GM18520 (cell line): ENCODE results near the gene NTSR2.

Experiments used
- ATAC-seq: cut with Tn5 transposase; IDR thresholded peaks from one replicate; pipeline ENCODE4 v1.9.1; 2021; ENCODE audit not compliant: unreplicated experiment

Gene NTSR2

DNA sequence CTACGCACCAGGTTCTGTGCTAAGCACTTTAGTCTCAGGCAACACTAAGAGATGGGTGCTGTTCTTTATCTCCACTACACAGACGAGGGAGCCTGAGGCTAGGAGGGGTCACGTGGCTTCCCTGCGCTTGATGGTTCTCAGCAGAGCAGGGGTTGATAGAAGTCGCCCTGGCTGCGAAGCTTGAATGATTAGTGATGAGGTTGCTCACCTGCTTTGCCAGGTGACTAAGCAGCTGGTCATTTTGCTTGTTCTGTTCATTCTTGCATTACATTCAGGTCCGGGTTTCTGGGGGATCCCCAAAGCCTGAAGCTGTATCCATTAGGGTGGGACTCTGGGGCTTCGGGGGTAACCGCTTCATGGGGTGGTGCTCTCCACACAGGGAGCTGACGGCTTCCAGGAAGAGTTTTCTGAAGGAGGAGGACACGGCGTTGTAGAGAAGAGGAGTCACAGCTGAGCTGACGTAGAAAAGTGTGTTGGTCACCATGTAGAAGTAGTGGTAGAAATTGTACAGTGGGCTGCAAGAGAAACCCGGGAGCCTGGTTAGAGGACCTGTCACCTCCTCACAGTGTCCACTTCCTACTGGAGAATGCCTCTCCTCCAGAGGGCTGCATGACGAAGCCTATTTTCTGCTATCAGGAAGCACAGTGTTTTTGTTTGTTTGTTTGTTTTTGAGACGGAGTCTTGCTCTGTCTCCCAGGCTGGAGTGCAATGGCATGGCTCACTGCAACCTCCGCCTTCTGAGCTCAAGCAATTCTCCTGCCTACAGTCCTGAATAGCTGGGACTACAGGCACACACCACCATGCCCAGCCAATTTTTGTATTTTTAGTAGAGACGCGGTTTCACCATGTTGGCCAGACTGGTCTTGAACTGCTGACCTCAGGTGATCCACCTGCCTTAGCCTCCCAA, 11.5 kb downstream of the NTSR2 start:
- no peak for ATAC-seq

DNA sequence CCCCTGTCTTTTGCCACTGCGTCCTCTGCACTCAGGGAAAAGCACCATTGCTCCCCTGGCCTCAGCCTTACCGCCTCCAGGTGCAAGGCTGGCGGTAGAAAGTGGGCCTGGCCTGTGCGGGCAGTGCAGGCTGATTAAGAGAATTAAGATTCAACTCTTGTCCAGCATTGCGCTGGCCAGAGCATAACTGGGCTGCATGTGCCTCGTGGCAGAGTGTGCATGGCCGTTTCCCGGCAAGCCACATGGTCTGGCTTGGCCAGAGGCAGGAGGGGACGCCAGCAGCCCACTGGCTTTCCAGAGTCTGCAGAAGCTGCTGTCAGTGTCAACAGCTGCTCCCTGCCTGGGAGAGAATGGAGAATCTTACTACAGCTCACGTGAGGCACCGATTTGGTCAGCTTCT, 12.3 kb downstream of the NTSR2 start:
- no peak for ATAC-seq

GRCh38 chr2:11657195-11657594, 12.8 kb downstream of the NTSR2 start:
- no peak for ATAC-seq

DNA sequence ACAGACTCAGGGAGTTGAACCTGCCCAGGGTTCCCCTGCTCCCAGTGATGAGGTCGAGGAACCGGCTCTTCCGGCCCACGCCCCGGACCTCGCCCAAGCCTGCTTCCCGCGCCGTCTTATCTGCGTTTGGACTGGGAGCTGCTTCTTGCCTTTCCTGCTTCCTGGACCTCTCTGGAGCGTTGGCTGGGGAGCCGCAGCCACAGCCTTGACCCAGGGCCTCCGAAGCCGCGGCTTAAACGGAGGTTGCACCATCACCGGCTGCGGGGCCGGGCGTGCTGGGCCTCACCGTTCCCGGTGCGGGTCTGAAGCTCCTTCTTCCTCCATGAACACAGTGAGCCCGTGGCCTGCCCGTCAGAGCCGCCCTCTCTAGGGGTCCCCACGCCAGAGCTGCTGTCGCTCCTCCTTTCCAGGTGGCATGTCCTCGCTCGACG, 13.3 kb downstream of the NTSR2 start:
- ATAC-seq, result no peak

DNA sequence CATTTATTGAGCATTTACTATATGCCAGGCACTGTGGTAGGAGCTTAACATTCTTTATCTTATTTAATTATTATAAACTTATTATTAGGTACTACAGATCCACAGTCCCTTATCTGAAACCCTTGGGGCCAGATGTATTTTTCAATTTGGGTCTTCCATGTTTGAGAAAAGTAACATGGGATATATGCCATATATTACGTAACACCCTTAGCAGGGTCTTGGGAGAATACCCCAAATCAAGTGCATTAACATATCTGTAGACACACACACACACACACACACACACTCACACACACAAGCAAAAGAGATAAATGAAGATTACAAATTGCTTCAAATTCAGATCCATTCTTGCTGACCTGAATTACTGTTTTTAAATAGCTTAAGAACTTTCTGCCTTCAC, 13.7 kb downstream of the NTSR2 start:
- ATAC-seq, result no peak

DNA sequence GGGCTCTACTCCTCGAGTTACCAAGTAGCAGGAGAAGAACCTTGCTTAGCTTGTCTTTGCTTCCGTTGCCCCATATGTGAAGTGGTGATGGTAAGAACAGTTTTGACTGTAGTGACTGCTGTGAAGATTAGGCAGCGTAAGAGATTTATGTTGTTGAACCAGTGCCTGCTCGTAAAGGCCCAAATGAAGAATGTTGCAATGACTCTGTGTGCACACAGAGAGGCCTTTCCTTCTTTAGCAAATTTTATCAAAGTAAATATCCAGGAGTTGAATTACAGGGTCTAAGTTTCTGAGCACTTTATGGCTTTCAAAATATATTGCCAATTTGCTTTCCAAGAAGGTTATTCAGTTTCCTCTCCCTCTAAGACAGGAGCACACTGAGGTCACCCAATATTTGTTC, 14.5 kb downstream of the NTSR2 start:
- ATAC-seq, result no peak

DNA sequence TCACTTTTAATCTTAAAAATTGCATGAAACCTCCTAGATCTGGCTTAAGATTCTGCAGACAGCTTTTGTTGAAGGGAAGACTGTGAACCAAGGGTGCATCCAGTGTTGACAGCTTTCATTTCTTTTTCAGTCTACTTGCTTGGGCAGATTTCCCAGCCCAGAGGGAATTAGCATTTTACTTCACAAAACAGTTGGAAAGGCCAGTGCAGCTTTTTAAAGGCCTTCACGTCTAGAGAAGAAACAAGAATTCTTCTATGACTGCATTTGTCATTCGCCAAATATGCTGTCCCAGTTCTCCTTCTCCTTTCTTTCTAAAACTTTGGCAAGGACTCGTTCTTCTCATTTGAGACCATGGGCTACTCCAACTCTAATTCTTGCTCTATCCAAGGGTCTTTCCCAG, 17.4 kb downstream of the NTSR2 start:
- ATAC-seq, result no peak

DNA sequence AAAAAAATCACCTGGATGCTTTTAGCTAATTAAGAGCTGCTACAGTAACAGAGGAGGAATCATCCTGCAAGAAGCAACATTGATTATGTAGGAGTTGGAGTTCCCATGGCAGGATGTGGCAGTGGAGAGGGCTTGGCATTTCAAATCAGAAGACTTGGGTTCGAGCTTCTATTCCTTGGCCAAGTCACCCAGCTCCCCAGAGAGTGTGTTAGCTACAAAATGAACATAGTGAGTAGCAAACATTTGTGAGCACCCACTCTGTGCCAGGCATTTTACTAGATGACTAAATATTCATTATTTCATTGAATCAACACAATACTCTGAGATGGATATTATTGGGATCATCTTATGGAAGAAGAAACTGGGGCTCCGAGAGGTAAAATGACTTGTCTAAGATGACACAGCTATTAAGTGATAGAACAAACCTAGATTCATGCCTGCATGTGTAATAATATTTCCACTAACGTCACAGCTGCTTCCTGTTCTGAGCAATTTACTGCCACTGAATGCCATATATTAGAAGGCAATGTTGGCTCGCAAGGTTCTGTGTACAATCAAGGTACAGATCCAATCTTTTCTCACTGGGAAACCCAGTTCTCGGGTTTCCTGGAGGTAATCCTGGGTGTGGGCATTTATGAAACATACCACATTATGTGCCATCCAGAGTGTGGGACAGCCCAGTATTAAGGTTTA, 18.0 kb downstream of the NTSR2 start:
- no peak for ATAC-seq

DNA sequence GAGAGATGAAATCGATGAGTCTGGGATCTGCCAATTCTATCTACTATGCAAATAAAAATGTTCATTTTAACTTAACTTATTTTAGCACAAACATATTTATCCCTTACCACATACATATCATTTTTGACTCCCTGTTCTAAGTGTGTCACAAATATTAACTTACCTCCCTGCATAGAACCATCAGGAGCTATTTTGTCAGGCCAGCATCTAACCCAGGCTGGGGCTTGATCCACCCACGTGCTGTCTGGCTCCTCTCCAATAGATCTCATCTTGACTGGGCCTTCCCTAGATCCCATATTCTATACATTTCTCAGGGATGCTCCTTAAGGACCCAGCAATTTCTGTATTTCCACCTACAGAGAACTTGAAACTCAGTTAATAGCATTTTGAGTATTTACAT, 20.9 kb downstream of the NTSR2 start:
- no peak for ATAC-seq

GRCh38 chr2:11647834-11648600, 22.0 kb downstream of the NTSR2 start:
- ATAC-seq, result no peak

DNA sequence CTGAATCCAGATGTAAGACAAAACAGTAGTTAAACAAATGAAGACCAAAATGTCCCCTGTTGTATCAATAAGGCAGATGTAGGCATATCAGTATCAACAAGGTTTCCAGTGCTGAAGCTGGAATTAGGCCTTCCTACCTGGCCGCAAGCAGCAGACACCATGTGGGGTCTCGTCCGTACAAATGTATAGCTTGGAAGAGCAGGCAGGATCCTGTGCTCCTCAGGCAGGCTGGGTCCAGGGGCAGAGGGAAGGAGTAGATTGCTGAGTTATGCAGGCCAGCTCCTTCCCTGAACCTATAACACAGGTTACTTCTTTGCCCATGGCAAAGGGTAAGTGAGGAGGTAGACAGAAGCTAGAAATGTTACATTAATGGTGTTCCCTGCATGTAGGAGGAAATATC, 23.5 kb downstream of the NTSR2 start:
- ATAC-seq, result no peak

GRCh38 chr2:11644293-11644692, 25.7 kb downstream of the NTSR2 start:
- no peak for ATAC-seq

DNA sequence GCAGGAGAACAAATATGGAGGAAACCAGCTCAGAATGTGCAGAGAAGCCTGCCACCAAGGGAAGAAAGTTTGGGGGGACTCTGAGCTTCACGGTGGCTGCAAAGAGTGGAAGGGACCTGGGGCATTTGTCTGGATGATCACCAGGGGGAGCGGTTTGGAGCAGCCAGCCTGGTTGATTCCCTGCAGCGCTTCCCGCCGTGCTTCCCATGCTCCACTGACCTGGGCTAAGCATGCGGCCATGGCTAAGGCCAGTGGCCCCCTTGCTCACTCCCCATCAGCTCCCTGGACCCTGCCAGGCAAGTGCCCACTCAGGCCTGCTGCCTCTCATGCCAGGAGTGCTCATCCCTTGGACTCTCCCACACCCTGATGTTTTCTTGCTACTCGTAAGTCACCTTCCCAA, 27.0 kb downstream of the NTSR2 start:
- no peak for ATAC-seq

DNA sequence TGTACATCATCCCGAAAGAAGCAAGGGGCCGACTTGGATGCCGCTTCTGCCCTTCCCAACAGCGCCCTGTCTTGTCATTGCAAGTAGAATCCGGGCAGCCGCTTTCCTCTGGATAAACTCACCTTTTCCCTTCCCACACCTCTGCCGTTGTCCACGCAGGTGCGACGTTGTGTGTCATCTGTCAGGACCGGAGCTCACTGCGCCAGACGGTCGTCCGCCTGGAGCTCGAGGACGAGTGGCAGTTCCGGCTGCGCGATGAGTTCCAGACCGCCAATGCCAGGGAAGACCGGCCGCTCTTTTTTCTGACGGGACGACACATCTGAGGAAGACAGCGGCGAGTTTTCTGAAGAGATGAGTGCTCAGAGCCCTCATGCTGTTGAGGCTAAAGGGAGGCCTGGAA, 29.9 kb downstream of the NTSR2 start:
- no peak for ATAC-seq

- no peak for ATAC-seq
Measured at GRCh38 chr2:11639503-11639902, 30.5 kb downstream of the NTSR2 start.

- no peak for ATAC-seq
Measured at GRCh38 chr2:11637546-11637945, 32.4 kb downstream of the NTSR2 start.

GRCh38 chr2:11636593-11637295, 33.3 kb downstream of the NTSR2 start:
- ATAC-seq, result no peak

- no peak for ATAC-seq
Measured at GRCh38 chr2:11635141-11635540, 34.9 kb downstream of the NTSR2 start.

DNA sequence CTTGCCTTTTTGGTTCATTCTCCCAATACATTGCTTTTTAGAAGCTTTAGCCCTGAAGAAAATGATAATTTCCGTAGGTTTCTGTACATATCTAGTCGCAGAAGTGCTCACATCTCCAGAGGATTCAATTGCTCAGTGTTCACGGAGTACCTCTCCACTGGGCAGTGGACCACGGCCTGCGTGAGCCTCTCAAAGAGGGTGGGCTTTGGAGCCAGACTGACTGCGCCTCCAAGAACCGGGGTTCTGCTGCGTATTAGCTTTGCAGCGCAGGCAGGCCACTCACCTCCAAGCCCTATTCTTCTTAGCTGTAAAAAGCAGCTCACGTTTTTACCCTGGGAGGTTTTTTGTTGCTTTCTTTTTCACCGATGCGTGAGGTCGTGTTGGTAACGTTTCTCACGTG, 35.4 kb downstream of the NTSR2 start:
- no peak for ATAC-seq

DNA sequence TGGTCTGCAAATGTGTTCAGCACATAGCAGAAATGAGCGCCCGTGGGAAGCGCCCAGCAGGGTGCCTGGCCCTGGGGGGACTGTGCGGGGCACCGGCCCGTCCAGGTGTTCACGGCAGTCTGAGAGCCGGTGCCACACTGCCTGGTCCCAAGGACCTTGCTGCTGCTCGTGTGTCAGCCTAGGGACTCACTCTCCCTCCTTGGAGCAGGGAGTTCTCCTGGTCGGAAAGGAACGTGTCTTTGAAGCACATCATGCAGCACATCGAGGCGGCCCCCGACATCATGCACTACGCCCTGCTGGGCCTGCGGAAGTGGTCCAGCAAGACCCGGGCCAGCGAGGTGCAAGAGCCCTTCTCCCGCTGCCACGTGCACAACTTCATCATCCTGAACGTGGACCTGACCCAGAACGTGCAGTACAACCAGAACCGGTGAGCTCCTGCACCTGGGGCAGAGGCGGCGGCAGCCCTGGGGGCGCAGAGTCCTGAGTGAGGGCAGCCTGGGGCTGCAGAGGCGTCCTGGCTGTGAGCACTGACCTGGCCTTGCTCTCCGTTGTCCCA, 36.0 kb downstream of the NTSR2 start:
- no peak for ATAC-seq

DNA sequence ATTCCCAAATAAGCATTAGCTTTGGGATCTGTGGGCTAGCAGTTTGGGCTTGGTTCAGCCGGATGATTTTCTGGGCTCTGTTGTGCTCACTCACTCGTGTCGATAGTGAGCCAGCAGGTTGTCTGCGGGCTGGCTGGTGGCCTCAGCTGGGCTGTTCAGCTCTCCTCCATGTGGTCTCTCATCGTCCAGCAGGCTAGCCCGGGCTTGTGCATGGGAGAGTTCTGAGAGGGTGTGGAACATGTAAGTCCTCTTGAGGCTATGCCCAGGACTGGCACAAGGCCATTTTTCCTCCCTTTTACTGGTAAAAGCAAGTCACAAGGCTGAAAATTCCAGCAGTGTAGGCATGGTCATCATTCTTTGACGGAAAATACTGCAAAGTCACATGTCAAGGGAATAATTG, 38.5 kb downstream of the NTSR2 start:
- no peak for ATAC-seq
